Measurements from ENCODE around the gene CELSR1. TPM values are rescaled to one million over a fixed set of nuclear protein-coding genes. Genes with fewer than 3 reads are reported as not detected.
"Not testable (repeated sequence)": the region's sequence is repeated elsewhere in the genome, so short reads cannot be mapped to it uniquely, and the experiment has no call there.

Gene CELSR1
- polyA plus RNA-seq, 2 donors = 19.8 to 34.8 TPM

GRCh38 chr22:46323162-46323561 is 214.3 kb downstream of the CELSR1 start:
- no peak overlapping the region for H3K4me3 ChIP-seq (ENCODE audit: low read depth in 1 of 2, low read length in 2 of 2)
- WGBS, 2 donors = 96 to 97% methylated on average over 19 of the region's 19 CpGs
- no peaks in the 10 kb centered on the region for H3K4me1 ChIP-seq (ENCODE audit: control insufficient read depth in 2 of 2, insufficient read depth in 2 of 2, low read length in 1 of 2)
- peaks cover 0 to 6% of the 10 kb centered on the region in 2 donors for H3K36me3 ChIP-seq (ENCODE audit: control insufficient read depth in 2 of 2, insufficient read depth in 2 of 2, low read length in 1 of 2)
- H3K27ac ChIP-seq (ENCODE audit: low read depth in 2 of 2, low read length in 1 of 2) = no peak overlapping the region
- no peaks in the 10 kb centered on the region for H3K27me3 ChIP-seq (ENCODE audit: control insufficient read depth in 1 of 2, insufficient read depth in 2 of 2, low read length in 2 of 2)
- H3K9me3 ChIP-seq (ENCODE audit: control insufficient read depth in 2 of 2, insufficient read depth in 1 of 2, low read depth in 1 of 2, low read length in 1 of 2) = no peaks in the 10 kb centered on the region

GRCh38 chr22:46322711-46323110 is 214.7 kb downstream of the CELSR1 start:
- H3K4me1 ChIP-seq (ENCODE audit: control insufficient read depth in 2 of 2, insufficient read depth in 2 of 2, low read length in 1 of 2) = no peaks in the 10 kb centered on the region
- 95% methylated on average over 15 of the region's 15 CpGs for WGBS, 2 donors
- H3K4me3 ChIP-seq (ENCODE audit: low read depth in 1 of 2, low read length in 2 of 2) = no peak overlapping the region
- H3K36me3 ChIP-seq (ENCODE audit: control insufficient read depth in 2 of 2, insufficient read depth in 2 of 2, low read length in 1 of 2) = peaks cover 0 to 6% of the 10 kb centered on the region in 2 donors
- H3K27ac ChIP-seq (ENCODE audit: low read depth in 2 of 2, low read length in 1 of 2) = no peak overlapping the region
- H3K27me3 ChIP-seq (ENCODE audit: control insufficient read depth in 1 of 2, insufficient read depth in 2 of 2, low read length in 2 of 2) = no peaks in the 10 kb centered on the region
- H3K9me3 ChIP-seq (ENCODE audit: control insufficient read depth in 2 of 2, insufficient read depth in 1 of 2, low read depth in 1 of 2, low read length in 1 of 2) = no peaks in the 10 kb centered on the region

DNA sequence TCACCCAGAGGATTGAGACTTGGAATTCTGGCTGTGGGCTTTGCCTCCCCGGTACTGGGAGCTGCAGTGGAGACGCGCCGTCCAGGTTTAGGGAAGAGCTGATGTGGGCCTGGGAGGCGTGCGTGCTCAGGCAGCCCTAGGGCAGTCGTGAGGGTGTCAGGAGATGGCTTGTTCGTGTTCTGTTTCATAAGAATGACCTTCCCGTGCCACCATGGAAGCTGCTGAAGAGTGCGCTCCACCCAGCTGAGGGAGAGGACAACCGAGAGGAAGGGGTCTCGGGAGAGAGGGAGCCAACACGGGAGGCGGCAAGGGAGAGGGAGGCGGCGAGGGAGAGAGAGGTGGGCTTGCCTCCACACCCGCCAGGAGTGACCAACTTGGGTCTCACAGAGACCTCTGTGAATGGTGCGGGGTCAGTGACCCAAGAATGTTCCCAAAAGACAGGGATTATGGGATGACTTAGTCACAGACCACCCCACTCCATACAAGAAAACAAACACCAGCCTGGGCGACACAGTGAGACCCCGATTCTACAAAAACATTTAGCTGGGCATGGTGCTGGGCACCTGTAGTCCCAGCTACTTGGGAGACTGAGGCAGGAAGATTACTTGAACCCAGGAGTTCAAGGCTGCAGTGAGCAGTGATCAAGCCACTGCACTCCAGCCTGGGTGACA is 216.6 kb downstream of the CELSR1 start:
- no peaks in the 10 kb centered on the region for H3K4me1 ChIP-seq (ENCODE audit: control insufficient read depth in 2 of 2, insufficient read depth in 2 of 2, low read length in 1 of 2)
- H3K27ac ChIP-seq (ENCODE audit: low read depth in 2 of 2, low read length in 1 of 2) = no peak overlapping the region
- H3K36me3 ChIP-seq (ENCODE audit: control insufficient read depth in 2 of 2, insufficient read depth in 2 of 2, low read length in 1 of 2) = peaks cover 0 to 5% of the 10 kb centered on the region in 2 donors
- 96% methylated on average over 20 of the region's 20 CpGs for WGBS, 2 donors
- H3K27me3 ChIP-seq (ENCODE audit: control insufficient read depth in 1 of 2, insufficient read depth in 2 of 2, low read length in 2 of 2) = no peaks in the 10 kb centered on the region
- no peak overlapping the region for H3K4me3 ChIP-seq (ENCODE audit: low read depth in 1 of 2, low read length in 2 of 2)
- H3K9me3 ChIP-seq (ENCODE audit: control insufficient read depth in 2 of 2, insufficient read depth in 1 of 2, low read depth in 1 of 2, low read length in 1 of 2) = no peaks in the 10 kb centered on the region

DNA sequence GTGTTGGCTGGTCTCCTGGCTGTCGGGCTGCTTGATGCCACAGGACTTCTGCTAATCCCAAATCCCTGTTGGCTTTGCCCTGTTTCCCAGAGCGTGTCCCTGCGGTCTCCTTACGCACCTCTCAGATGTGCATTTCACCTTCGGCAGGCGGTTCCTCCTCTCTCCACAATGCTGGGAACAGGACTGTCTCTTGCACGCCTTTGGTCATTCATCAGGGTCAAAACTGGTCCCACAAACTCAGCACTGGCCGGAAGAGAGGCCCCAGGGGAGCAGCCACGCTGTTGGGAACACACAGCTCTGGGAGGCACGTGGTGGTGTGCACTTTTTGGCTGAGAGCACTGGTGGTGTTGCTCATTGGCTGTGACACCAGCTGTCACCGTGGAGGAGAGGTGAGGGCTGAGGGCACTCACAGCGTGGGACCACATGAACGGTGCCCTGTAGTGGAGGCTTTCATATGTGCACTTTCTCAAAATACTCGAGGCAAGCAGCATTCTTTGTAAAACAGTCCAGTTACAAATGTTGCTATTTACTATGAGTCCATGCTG is 217.2 kb downstream of the CELSR1 start:
- Histone ChIP-seq H3K4me1 (ENCODE audit: control insufficient read depth in 2 of 2, insufficient read depth in 2 of 2, low read length in 1 of 2) (no peaks in the 10 kb centered on the region), H3K27me3 (ENCODE audit: control insufficient read depth in 1 of 2, insufficient read depth in 2 of 2, low read length in 2 of 2) (no peaks in the 10 kb centered on the region), H3K9me3 (ENCODE audit: control insufficient read depth in 2 of 2, insufficient read depth in 1 of 2, low read depth in 1 of 2, low read length in 1 of 2) (no peaks in the 10 kb centered on the region), H3K4me3 (ENCODE audit: low read depth in 1 of 2, low read length in 2 of 2) (no peak overlapping the region), H3K27ac (ENCODE audit: low read depth in 2 of 2, low read length in 1 of 2) (no peak overlapping the region), H3K36me3 (ENCODE audit: control insufficient read depth in 2 of 2, insufficient read depth in 2 of 2, low read length in 1 of 2) (peaks cover 0 to 4% of the 10 kb centered on the region in 2 donors)
- 91 to 93% methylated on average over 14 of the region's 14 CpGs for WGBS, 2 donors

DNA sequence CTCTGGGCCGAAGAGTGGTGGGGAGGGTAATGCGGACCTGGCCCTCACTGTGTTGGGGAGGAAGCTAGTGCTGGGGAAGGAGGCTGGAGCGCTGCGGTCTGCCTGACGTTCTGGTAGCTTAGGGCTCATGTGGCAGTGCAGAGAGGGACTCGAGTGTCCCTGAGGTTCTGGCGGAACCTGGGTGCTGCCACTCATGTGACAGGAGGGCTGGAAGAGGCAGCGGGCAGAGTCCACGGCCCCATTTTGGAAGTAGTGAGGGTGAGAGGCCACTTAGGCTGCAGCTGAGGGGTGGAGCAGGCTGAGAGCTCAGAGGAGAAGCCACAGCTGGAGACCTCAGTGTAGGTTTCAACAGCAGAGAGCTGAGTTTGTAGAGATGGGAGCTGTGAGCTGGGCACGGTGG is 218.1 kb downstream of the CELSR1 start:
- no peaks in the 10 kb centered on the region for H3K27me3 ChIP-seq (ENCODE audit: control insufficient read depth in 1 of 2, insufficient read depth in 2 of 2, low read length in 2 of 2)
- no peaks in the 10 kb centered on the region for H3K9me3 ChIP-seq (ENCODE audit: control insufficient read depth in 2 of 2, insufficient read depth in 1 of 2, low read depth in 1 of 2, low read length in 1 of 2)
- no peak overlapping the region for H3K27ac ChIP-seq (ENCODE audit: low read depth in 2 of 2, low read length in 1 of 2)
- H3K4me3 ChIP-seq (ENCODE audit: low read depth in 1 of 2, low read length in 2 of 2) = no peak overlapping the region
- H3K36me3 ChIP-seq (ENCODE audit: control insufficient read depth in 2 of 2, insufficient read depth in 2 of 2, low read length in 1 of 2) = peaks cover 0 to 4% of the 10 kb centered on the region in 2 donors
- 98% methylated on average over 10 of the region's 10 CpGs for WGBS, 2 donors
- H3K4me1 ChIP-seq (ENCODE audit: control insufficient read depth in 2 of 2, insufficient read depth in 2 of 2, low read length in 1 of 2) = no peaks in the 10 kb centered on the region

DNA sequence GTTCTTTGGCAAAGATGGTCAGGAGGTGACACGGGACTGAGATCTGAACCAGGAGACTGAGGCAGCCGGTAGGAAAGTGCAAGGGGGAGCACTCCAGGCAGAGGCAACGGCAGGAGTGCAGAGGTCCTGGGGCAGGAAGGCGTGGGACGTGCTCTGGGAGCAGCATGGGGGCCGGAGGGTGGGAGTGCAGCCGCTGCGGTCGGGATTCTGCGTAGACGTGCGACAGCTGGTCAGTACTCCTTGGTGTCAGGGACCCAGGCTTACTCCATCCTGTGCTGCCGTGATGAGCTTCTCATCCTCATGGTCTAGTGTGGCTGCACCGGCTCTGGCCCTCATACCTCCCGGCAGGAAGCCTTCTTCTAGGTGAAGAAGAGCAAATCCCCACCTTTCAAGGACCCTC is 218.8 kb downstream of the CELSR1 start:
- Histone ChIP-seq H3K4me3 (ENCODE audit: low read depth in 1 of 2, low read length in 2 of 2) (no peak overlapping the region), H3K27me3 (ENCODE audit: control insufficient read depth in 1 of 2, insufficient read depth in 2 of 2, low read length in 2 of 2) (no peaks in the 10 kb centered on the region), H3K36me3 (ENCODE audit: control insufficient read depth in 2 of 2, insufficient read depth in 2 of 2, low read length in 1 of 2) (peaks cover 0 to 4% of the 10 kb centered on the region in 2 donors), H3K27ac (ENCODE audit: low read depth in 2 of 2, low read length in 1 of 2) (no peak overlapping the region), H3K4me1 (ENCODE audit: control insufficient read depth in 2 of 2, insufficient read depth in 2 of 2, low read length in 1 of 2) (no peaks in the 10 kb centered on the region), H3K9me3 (ENCODE audit: control insufficient read depth in 2 of 2, insufficient read depth in 1 of 2, low read depth in 1 of 2, low read length in 1 of 2) (no peaks in the 10 kb centered on the region)
- 93 to 94% methylated on average over 15 of the region's 15 CpGs for WGBS, 2 donors

GRCh38 chr22:46317646-46318045 is 219.8 kb downstream of the CELSR1 start:
- WGBS, 2 donors = 91 to 92% methylated on average over 20 of the region's 20 CpGs
- no peaks in the 10 kb centered on the region for H3K4me1 ChIP-seq (ENCODE audit: control insufficient read depth in 2 of 2, insufficient read depth in 2 of 2, low read length in 1 of 2)
- H3K27ac ChIP-seq (ENCODE audit: low read depth in 2 of 2, low read length in 1 of 2) = no peak overlapping the region
- H3K36me3 ChIP-seq (ENCODE audit: control insufficient read depth in 2 of 2, insufficient read depth in 2 of 2, low read length in 1 of 2) = peaks cover 0 to 4% of the 10 kb centered on the region in 2 donors
- H3K4me3 ChIP-seq (ENCODE audit: low read depth in 1 of 2, low read length in 2 of 2) = no peak overlapping the region
- H3K9me3 ChIP-seq (ENCODE audit: control insufficient read depth in 2 of 2, insufficient read depth in 1 of 2, low read depth in 1 of 2, low read length in 1 of 2) = no peaks in the 10 kb centered on the region
- no peaks in the 10 kb centered on the region for H3K27me3 ChIP-seq (ENCODE audit: control insufficient read depth in 1 of 2, insufficient read depth in 2 of 2, low read length in 2 of 2)

GRCh38 chr22:46315976-46316375 is 221.4 kb downstream of the CELSR1 start:
- Histone ChIP-seq H3K27ac (ENCODE audit: low read depth in 2 of 2, low read length in 1 of 2) (no peak overlapping the region), H3K36me3 (ENCODE audit: control insufficient read depth in 2 of 2, insufficient read depth in 2 of 2, low read length in 1 of 2) (peaks cover 0 to 4% of the 10 kb centered on the region in 2 donors), H3K4me3 (ENCODE audit: low read depth in 1 of 2, low read length in 2 of 2) (no peak overlapping the region), H3K9me3 (ENCODE audit: control insufficient read depth in 2 of 2, insufficient read depth in 1 of 2, low read depth in 1 of 2, low read length in 1 of 2) (no peaks in the 10 kb centered on the region), H3K4me1 (ENCODE audit: control insufficient read depth in 2 of 2, insufficient read depth in 2 of 2, low read length in 1 of 2) (no peaks in the 10 kb centered on the region), H3K27me3 (ENCODE audit: control insufficient read depth in 1 of 2, insufficient read depth in 2 of 2, low read length in 2 of 2) (no peaks in the 10 kb centered on the region)
- WGBS, 2 donors = 90 to 96% methylated on average over 12 of the region's 12 CpGs

- 96 to 98% methylated on average over 2 of the region's 2 CpGs for WGBS, 2 donors
- not testable (repeated sequence) for H3K4me1 ChIP-seq (ENCODE audit: control insufficient read depth in 2 of 2, insufficient read depth in 2 of 2, low read length in 1 of 2); H3K9me3 ChIP-seq (ENCODE audit: control insufficient read depth in 2 of 2, insufficient read depth in 1 of 2, low read depth in 1 of 2, low read length in 1 of 2); H3K27ac ChIP-seq (ENCODE audit: low read depth in 2 of 2, low read length in 1 of 2); H3K27me3 ChIP-seq (ENCODE audit: control insufficient read depth in 1 of 2, insufficient read depth in 2 of 2, low read length in 2 of 2); H3K36me3 ChIP-seq (ENCODE audit: control insufficient read depth in 2 of 2, insufficient read depth in 2 of 2, low read length in 1 of 2); H3K4me3 ChIP-seq (ENCODE audit: low read depth in 1 of 2, low read length in 2 of 2)
These were observed 224.6 kb downstream of the CELSR1 start for GRCh38 chr22:46312848-46313247.

DNA sequence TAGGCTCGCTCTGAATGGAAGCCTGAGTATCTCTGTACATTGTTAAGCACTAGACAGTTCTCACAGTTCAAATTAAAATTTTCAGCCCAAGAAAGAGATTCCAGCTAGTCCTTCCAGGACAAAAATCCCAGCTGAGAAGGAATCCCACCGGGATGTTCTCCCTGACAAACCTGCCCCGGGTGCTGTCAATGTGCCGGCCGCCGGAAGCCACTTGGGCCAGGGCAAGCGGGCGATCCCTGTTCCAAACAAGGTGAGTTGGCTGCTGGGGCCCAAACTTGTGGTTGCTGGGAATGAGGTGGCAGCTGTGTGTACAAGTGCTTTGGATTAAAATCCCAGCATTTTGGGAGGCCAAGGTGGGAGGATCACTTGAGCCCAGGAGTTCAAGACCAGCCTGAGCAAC is 225.4 kb downstream of the CELSR1 start:
- Histone ChIP-seq H3K36me3 (ENCODE audit: control insufficient read depth in 2 of 2, insufficient read depth in 2 of 2, low read length in 1 of 2) (no peaks in the 10 kb centered on the region), H3K9me3 (ENCODE audit: control insufficient read depth in 2 of 2, insufficient read depth in 1 of 2, low read depth in 1 of 2, low read length in 1 of 2) (no peaks in the 10 kb centered on the region), H3K27ac (ENCODE audit: low read depth in 2 of 2, low read length in 1 of 2) (no peak overlapping the region), H3K4me3 (ENCODE audit: low read depth in 1 of 2, low read length in 2 of 2) (no peak overlapping the region), H3K4me1 (ENCODE audit: control insufficient read depth in 2 of 2, insufficient read depth in 2 of 2, low read length in 1 of 2) (no peaks in the 10 kb centered on the region), H3K27me3 (ENCODE audit: control insufficient read depth in 1 of 2, insufficient read depth in 2 of 2, low read length in 2 of 2) (no peaks in the 10 kb centered on the region)
- 97% methylated on average over 8 of the region's 8 CpGs for WGBS, 2 donors

All from esophagus (tissue), 2 donors.